Upper lobe of left lung (tissue), 6 donors: Measurements from ENCODE around the gene GALNT4. TPM values are rescaled to one million over a fixed set of nuclear protein-coding genes. Genes with fewer than 3 reads are reported as not detected.

Experiments used
- ATAC-seq, 2 donors: fragments of 200-7000 bp; cut with Tn5 transposase; one replicate each; pipeline ENCODE4 v1.9.1; 2022; ENCODE audit warnings: mild to moderate bottlenecking in 2 of 2, moderate library complexity in 2 of 2; ENCODE audit not compliant: low FRiP score in 2 of 2
- DNase-seq, 2 donors: peaks; one replicate each; pipeline ENCODE4 v3.0.0-alpha.2; 2019 to 2020
- H3K27ac ChIP-seq, 4 donors: fragments of 200-600 bp; sonication (generic); one replicate each; pipeline ENCODE4 v1.5.1; 2016 to 2019
- H3K27me3 ChIP-seq, 4 donors: fragments of 200-600 bp; sonication (generic); one replicate each; pipeline ENCODE4 v1.5.1; 2017 to 2019
- H3K36me3 ChIP-seq, 4 donors: fragments of 200-600 bp; sonication (generic); one replicate each; pipeline ENCODE4 v1.5.1; 2016 to 2019
- H3K4me1 ChIP-seq, 4 donors: fragments of 200-600 bp; sonication (generic); one replicate each; pipeline ENCODE4 v1.5.1; 2018 to 2019
- H3K4me3 ChIP-seq, 4 donors: fragments of 200-600 bp; sonication (generic); one replicate each; pipeline ENCODE4 v1.5.1; 2017 to 2019; ENCODE audit warnings: mild to moderate bottlenecking in 2 of 4, moderate library complexity in 1 of 4
- H3K9me3 ChIP-seq, 4 donors: fragments of 200-600 bp; sonication (generic); one replicate each; pipeline ENCODE4 v1.5.1; 2018 to 2019
- POLR2A ChIP-seq, 4 donors: fragments of 450-650 bp; IDR thresholded peaks; one replicate each; pipeline ENCODE4 v1.5.1; 2016 to 2017; ENCODE audit warnings: antibody characterized with exemption in 4 of 4, mild to moderate bottlenecking in 2 of 4
- POLR2AphosphoS5 ChIP-seq, 2 donors: sonication (generic); formaldehyde crosslinking; IDR thresholded peaks; one replicate each; pipeline ENCODE4 v1.5.1; 2017; ENCODE audit warnings: antibody characterized with exemption in 2 of 2
- WGBS, 2 donors: methylation state at CpG; one replicate each; pipeline ENCODE4 v1.1.5; 2017 to 2018; 5-methylcytosine and 5-hydroxymethylcytosine counted together
- small RNA-seq, 4 donors: library from RNA; depleted of rRNA; stranded (forward); fragments of <200 nt; gene quantifications; one replicate each; pipeline ENCODE3, GENCODE V24; 2016
- total RNA-seq, 6 donors: library from RNA; depleted of rRNA in 4 of 6; stranded (reverse); fragments of >200 nt in 4 of 6; gene quantifications; one replicate each; pipeline versions ENCODE4 v1.1.0 to v1.2.1, GENCODE V29; 2016 to 2021
- donor health status: DM: no; HTN: no; CAD: no; lungs with moderate emphysema.
- donor health status: DM: no; HTN: yes; CAD: no; lungs with severe emphysema.

GALNT4 gene
- total RNA-seq, 6 donors from 2014 or later, result 2.4 to 13.5 (median 7.9) TPM

GRCh38 chr12:89474615-89475014 is 50.0 kb downstream of the GALNT4 start:
- Histone ChIP-seq H3K4me1 (peaks cover 0 to 8% (median 5%) of the 10 kb centered on the region in 4 donors), H3K9me3 (no peaks in the 10 kb centered on the region), H3K36me3 (no peaks in the 10 kb centered on the region), H3K27ac (no peak overlapping the region), H3K27me3 (no peaks in the 10 kb centered on the region), H3K4me3 (no peak overlapping the region)
- TF ChIP-seq POLR2A (IDR thresholded peaks at IDR 0.05) (no peak), POLR2AphosphoS5 (IDR thresholded peaks at IDR 0.05) (no peak)
- ATAC-seq, result no peak
- WGBS, 2 donors, result 38 to 40% methylated on average over 1 of the region's 1 CpG
- DNase-seq, result no peak

Small RNA genes lying within 50 kb of the gene (small RNA-seq; reads per million reads assigned to genes)
- gene AC025034.2 (0 reads per million in 4 donors), gene POC1B-GALNT4 (0 reads per million in 4 donors)

Other genes starting within 250 kb of the GALNT4 start
- gene DUSP6, start 172.3 kb downstream of the GALNT4 start, total RNA-seq, result 100 to 1,000 TPM in 2 of 6 donors, 10 to 100 TPM in 4; 18.4 to 236 (median 86.0) TPM
- gene POC1B, start 1.3 kb upstream of the GALNT4 start, total RNA-seq, result 10 to 100 TPM; 13.9 to 34.4 (median 21.0) TPM
- 10 to 100 TPM; 15.2 to 50.0 (median 36.3) TPM for gene ATP2B1, start 184.0 kb upstream of the GALNT4 start, total RNA-seq